HepG2 (cell line): ENCODE data around the gene CPNE1. TPM values are rescaled to one million over a fixed set of nuclear protein-coding genes. Genes with fewer than 3 reads are reported as not detected.

ENCODE experiments used
- CREB1 ChIP-seq, 2 experiments: fragments of 450-650 bp in 1 of 2; IDR thresholded peaks; 2 replicates each; pipeline ENCODE4 v1.6.1; 2016 to 2017; ENCODE audit warnings: control low read depth in 1 of 2, mild to moderate bottlenecking in 1 of 2, missing compliant biosample characterization in 1 of 2, missing genetic modification characterization in 1 of 2
- HNRNPL ChIP-seq: fragments of 200-400 bp; formaldehyde crosslinking; IDR thresholded peaks from 2 replicates; pipeline ENCODE4 v1.6.1; 2017; ENCODE audit warnings: mild to moderate bottlenecking, low read depth, low read length
- POLR2G ChIP-seq: fragments of 200-400 bp; formaldehyde crosslinking; IDR thresholded peaks from 2 replicates; pipeline ENCODE4 v1.6.1; 2018; ENCODE audit warnings: mild to moderate bottlenecking, low read depth, low read length, moderate library complexity
- SAP130 ChIP-seq: IDR thresholded peaks from 2 replicates; pipeline ENCODE4 v1.6.1; 2016; ENCODE audit warnings: low read depth
- SIN3B ChIP-seq: fragments of 150-350 bp; IDR thresholded peaks from 2 replicates; pipeline ENCODE4 v1.6.1; 2014; ENCODE audit warnings: low read length
- SMAD9 ChIP-seq: sonication (generic); formaldehyde crosslinking; IDR thresholded peaks from 2 replicates; pipeline ENCODE4 v1.5.1; 2020; ENCODE audit warnings: mild to moderate bottlenecking, missing genetic modification reagents
- SP140L ChIP-seq: sonication (generic); formaldehyde crosslinking; IDR thresholded peaks from 2 replicates; pipeline ENCODE4 v1.4.0; 2020; ENCODE audit warnings: missing genetic modification reagents, borderline replicate concordance
- SRSF9 ChIP-seq: fragments of 200-400 bp; formaldehyde crosslinking; IDR thresholded peaks from 2 replicates; pipeline ENCODE4 v1.6.1; 2018; ENCODE audit warnings: borderline replicate concordance, mild to moderate bottlenecking, low read depth, low read length; ENCODE audit not compliant: insufficient read depth, poor library complexity, severe bottlenecking
- TARDBP ChIP-seq: sonication (generic); formaldehyde crosslinking; IDR thresholded peaks from 2 replicates; pipeline ENCODE4 v1.8.0; 2022; ENCODE audit warnings: mild to moderate bottlenecking, missing genetic modification reagents
- XRCC5 ChIP-seq: fragments of 200-400 bp; formaldehyde crosslinking; optimal IDR thresholded peaks from 2 replicates; pipeline ENCODE3; 2017; ENCODE audit warnings: mild to moderate bottlenecking, low read length
- YY1 ChIP-seq: IDR thresholded peaks from 2 replicates; pipeline ENCODE4 v1.6.1; 2011; ENCODE audit warnings: low read length, low read depth, moderate library complexity, mild to moderate bottlenecking; ENCODE audit not compliant: insufficient read depth, insufficient replicate concordance
- ZNF296 ChIP-seq: sonication (generic); formaldehyde crosslinking; conservative IDR thresholded peaks from 2 replicates; pipeline ENCODE4 v1.5.0; 2020; ENCODE audit warnings: mild to moderate bottlenecking, missing genetic modification reagents
- ZNF468 ChIP-seq: sonication (generic); formaldehyde crosslinking; IDR thresholded peaks from 2 replicates; pipeline ENCODE4 v1.8.0; 2022; ENCODE audit warnings: mild to moderate bottlenecking, moderate library complexity, missing genetic modification reagents
- ZNF598 ChIP-seq: sonication (generic); formaldehyde crosslinking; IDR thresholded peaks from 2 replicates; pipeline ENCODE4 v1.5.1; 2020; ENCODE audit warnings: mild to moderate bottlenecking, missing genetic modification reagents, borderline replicate concordance
- ZNF782 ChIP-seq: sonication (generic); formaldehyde crosslinking; IDR thresholded peaks from 2 replicates; pipeline ENCODE4 v1.4.0; 2020; ENCODE audit warnings: missing genetic modification reagents, mild to moderate bottlenecking, borderline replicate concordance
- ZNF788 ChIP-seq: sonication (generic); formaldehyde crosslinking; IDR thresholded peaks from 2 replicates; pipeline ENCODE4 v1.5.0; 2020; ENCODE audit warnings: mild to moderate bottlenecking, missing genetic modification reagents, borderline replicate concordance
- polyA plus RNA-seq, 8 experiments: library from polyadenylated mRNA; depleted of rRNA in 3 of 8; stranded (reverse) in 7 of 8; unstranded in 1 of 8; fragments of >200 nt; fragmentation: Illumina TruSeq in 4 of 8; extraction: Trizol in 4 of 8; gene quantifications; 2 replicates each; pipeline versions ENCODE4 v1.2.1 to v1.2.3, GENCODE V29; 2011 to 2016; ENCODE audit warnings: low read depth in 4 of 8, missing spikeins in 1 of 8, mixed read lengths in 1 of 8; ENCODE audit not compliant: insufficient read depth in 1 of 8
- total RNA-seq, 5 experiments: library from RNA; depleted of rRNA; stranded (reverse); fragments of >200 nt; fragmentation: Illumina TruSeq; extraction: Trizol; gene quantifications; 2 replicates each; pipeline ENCODE4 v1.2.3, GENCODE V29; 2016; ENCODE audit warnings: low read depth in 1 of 5
- TF ChIP-seq, protein P1 (sequence below): sonication (generic); formaldehyde crosslinking; IDR thresholded peaks from 2 replicates; pipeline ENCODE4 v1.8.1; 2022; ENCODE audit warnings: low read depth, mild to moderate bottlenecking, missing genetic modification reagents
- TF ChIP-seq, protein P2 (sequence below): sonication (generic); formaldehyde crosslinking; IDR thresholded peaks from 2 replicates; pipeline ENCODE4 v1.8.1; 2023; ENCODE audit warnings: mild to moderate bottlenecking, inconsistent platforms, moderate library complexity, missing genetic modification reagents, borderline replicate concordance
- TF ChIP-seq, protein P3 (sequence below): sonication (generic); formaldehyde crosslinking; IDR thresholded peaks from 2 replicates; pipeline ENCODE4 v1.4.0; 2020; ENCODE audit warnings: mild to moderate bottlenecking, missing genetic modification reagents
- TF ChIP-seq, protein P4 (sequence below): sonication (generic); formaldehyde crosslinking; IDR thresholded peaks from 2 replicates; pipeline ENCODE4 v1.4.0; 2020; ENCODE audit warnings: missing genetic modification reagents

The CPNE1 gene
- total and polyA plus RNA-seq, 2 of the 13 experiments (the other 11 are each of a cell fraction or from before 2014, with no cell fraction given): 408 to 431 TPM

DNA sequence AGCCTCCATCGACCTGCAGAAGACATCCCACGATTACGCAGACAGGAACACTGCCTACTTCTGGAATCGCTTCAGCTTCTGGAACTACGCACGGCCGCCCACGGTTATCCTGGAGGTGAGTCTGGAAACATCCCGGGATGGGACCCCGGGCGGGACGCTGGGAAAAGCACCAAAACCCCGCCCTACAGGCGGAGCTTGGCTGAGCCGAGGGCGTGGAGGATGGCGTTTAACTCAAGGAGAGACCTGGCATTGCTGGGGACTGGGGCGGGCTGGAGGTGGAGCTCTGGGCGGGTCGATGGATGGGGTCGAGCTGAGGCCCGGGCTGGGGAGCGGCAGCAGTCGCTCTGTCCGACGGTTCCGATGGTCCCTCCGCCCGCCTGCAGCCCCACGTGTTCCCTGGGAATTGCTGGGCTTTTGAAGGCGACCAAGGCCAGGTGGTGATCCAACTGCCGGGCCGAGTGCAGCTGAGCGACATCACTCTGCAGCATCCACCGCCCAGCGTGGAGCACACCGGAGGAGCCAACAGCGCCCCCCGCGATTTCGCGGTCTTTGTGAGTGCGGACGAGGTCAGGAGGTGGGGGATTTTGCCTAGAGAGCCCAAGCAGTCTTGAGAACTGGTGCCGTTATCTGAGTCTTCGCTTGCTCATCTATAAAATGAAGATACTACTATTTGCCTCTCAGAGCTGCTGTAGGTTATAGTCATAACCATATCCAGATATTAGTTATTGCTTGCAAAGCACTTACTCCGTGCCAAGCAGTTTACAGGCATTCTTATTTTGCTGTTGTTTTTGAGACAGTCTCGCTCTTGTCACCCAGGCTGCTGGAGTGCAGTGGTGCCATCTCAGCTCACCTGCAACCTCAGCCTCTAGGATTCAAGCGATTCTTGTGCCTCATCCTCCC, 45.3 kb downstream of the CPNE1 start (continued):
- TF ChIP-seq, protein P1, sequence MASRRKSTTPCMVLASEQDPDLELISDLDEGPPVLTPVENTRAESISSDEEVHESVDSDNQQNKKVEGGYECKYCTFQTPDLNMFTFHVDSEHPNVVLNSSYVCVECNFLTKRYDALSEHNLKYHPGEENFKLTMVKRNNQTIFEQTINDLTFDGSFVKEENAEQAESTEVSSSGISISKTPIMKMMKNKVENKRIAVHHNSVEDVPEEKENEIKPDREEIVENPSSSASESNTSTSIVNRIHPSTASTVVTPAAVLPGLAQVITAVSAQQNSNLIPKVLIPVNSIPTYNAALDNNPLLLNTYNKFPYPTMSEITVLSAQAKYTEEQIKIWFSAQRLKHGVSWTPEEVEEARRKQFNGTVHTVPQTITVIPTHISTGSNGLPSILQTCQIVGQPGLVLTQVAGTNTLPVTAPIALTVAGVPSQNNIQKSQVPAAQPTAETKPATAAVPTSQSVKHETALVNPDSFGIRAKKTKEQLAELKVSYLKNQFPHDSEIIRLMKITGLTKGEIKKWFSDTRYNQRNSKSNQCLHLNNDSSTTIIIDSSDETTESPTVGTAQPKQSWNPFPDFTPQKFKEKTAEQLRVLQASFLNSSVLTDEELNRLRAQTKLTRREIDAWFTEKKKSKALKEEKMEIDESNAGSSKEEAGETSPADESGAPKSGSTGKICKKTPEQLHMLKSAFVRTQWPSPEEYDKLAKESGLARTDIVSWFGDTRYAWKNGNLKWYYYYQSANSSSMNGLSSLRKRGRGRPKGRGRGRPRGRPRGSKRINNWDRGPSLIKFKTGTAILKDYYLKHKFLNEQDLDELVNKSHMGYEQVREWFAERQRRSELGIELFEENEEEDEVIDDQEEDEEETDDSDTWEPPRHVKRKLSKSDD: no peak
- peak; percentile 96 for TF ChIP-seq TARDBP
- no peak for TF ChIP-seq CREB1 (IDR thresholded peaks at IDR 0.05)
- no peak for TF ChIP-seq CREB1 (CRISPR knock-in tag; IDR thresholded peaks at IDR 0.05)
- peak; percentile 94 for TF ChIP-seq ZNF598 (CRISPR knock-in tag)
- TF ChIP-seq HNRNPL: 0 out of 2 replicates have a peak, but pooled peaks have one; percentile 31
- no peak for TF ChIP-seq SRSF9
- TF ChIP-seq ZNF788 (CRISPR knock-in tag): peak; percentile 70; the same call in 1 of the 2 replicates
- TF ChIP-seq YY1: peak; percentile 40
- TF ChIP-seq SAP130: peak; percentile 93
- peak; percentile 78 for TF ChIP-seq POLR2G
- TF ChIP-seq, protein P2, sequence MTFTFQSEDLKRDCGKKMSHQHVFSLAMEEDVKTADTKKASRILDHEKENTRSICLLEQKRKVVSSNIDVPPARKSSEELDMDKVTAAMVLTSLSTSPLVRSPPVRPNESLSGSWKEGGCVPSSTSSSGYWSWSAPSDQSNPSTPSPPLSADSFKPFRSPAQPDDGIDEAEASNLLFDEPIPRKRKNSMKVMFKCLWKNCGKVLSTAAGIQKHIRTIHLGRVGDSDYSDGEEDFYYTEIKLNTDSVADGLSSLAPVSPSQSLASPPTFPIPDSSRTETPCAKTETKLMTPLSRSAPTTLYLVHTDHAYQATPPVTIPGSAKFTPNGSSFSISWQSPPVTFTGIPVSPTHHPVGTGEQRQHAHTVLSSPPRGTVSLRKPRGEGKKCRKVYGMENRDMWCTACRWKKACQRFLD: no peak; the same call in 1 of the 2 replicates
- peak; percentile 96; the same call in 1 of the 2 replicates for TF ChIP-seq ZNF296
- TF ChIP-seq XRCC5: peak; percentile 83
- TF ChIP-seq SIN3B: no peak
- TF ChIP-seq, protein P3, sequence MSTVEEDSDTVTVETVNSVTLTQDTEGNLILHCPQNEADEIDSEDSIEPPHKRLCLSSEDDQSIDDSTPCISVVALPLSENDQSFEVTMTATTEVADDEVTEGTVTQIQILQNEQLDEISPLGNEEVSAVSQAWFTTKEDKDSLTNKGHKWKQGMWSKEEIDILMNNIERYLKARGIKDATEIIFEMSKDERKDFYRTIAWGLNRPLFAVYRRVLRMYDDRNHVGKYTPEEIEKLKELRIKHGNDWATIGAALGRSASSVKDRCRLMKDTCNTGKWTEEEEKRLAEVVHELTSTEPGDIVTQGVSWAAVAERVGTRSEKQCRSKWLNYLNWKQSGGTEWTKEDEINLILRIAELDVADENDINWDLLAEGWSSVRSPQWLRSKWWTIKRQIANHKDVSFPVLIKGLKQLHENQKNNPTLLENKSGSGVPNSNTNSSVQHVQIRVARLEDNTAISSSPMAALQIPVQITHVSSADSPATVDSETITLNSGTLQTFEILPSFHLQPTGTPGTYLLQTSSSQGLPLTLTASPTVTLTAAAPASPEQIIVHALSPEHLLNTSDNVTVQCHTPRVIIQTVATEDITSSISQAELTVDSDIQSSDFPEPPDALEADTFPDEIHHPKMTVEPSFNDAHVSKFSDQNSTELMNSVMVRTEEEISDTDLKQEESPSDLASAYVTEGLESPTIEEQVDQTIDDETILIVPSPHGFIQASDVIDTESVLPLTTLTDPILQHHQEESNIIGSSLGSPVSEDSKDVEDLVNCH (CRISPR knock-in tag): no peak
- TF ChIP-seq, protein P4, sequence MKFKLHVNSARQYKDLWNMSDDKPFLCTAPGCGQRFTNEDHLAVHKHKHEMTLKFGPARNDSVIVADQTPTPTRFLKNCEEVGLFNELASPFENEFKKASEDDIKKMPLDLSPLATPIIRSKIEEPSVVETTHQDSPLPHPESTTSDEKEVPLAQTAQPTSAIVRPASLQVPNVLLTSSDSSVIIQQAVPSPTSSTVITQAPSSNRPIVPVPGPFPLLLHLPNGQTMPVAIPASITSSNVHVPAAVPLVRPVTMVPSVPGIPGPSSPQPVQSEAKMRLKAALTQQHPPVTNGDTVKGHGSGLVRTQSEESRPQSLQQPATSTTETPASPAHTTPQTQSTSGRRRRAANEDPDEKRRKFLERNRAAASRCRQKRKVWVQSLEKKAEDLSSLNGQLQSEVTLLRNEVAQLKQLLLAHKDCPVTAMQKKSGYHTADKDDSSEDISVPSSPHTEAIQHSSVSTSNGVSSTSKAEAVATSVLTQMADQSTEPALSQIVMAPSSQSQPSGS (CRISPR knock-in tag): peak; percentile 74; the same call in 1 of the 2 replicates
- 0 out of 2 replicates have a peak, but pooled peaks have one; percentile 6 for TF ChIP-seq ZNF468 (CRISPR knock-in tag)
- no peak for TF ChIP-seq SMAD9
- TF ChIP-seq ZNF782 (CRISPR knock-in tag): peak; percentile 95
- TF ChIP-seq SP140L (CRISPR knock-in tag): peak; percentile 92; the same call in 1 of the 2 replicates
